ENCODE results near the gene HIPK2. TPM values are rescaled to one million over a fixed set of nuclear protein-coding genes. Genes with fewer than 3 reads are reported as not detected.

HIPK2 gene
- total and polyA plus RNA-seq, 10 of the 15 experiments (the other 5 are each of a cell fraction or from before 2014, with no cell fraction given), result 1.7 to 39.0 (median 9.4) TPM

GRCh38 chr7:139567647-139568345, 210.0 kb downstream of the HIPK2 start:
- Histone ChIP-seq H2AFZ (ENCODE audit: control insufficient read depth, low read depth, low read length) (no peak overlapping the region), H3K4me3 (no peak overlapping the region), H3K9me3 (replicated peaks; ENCODE audit: control insufficient read depth, insufficient read depth, low read length) (no peaks in the 10 kb centered on the region), H4K20me1 (ENCODE audit: control insufficient read depth, insufficient read depth) (no peaks in the 10 kb centered on the region), H3K27ac (ENCODE audit: control insufficient read depth, insufficient read depth) (no peak overlapping the region), H3K9ac (ENCODE audit: control insufficient read depth, insufficient read depth, low read length) (no peak overlapping the region), H3K4me2 (ENCODE audit: control insufficient read depth, insufficient read depth) (no peak overlapping the region), H3K4me1 (ENCODE audit: control insufficient read depth, insufficient read depth, low read length) (no peaks in the 10 kb centered on the region), H3K27me3 (replicated peaks in 1 of 2; ENCODE audit: control insufficient read depth in 2 of 2, insufficient read depth in 2 of 2, low read length in 1 of 2) (no peaks in the 10 kb centered on the region), H3K36me3 (ENCODE audit: control insufficient read depth in 2 of 2, insufficient read depth in 2 of 2, low read length in 1 of 2) (no peaks in the 10 kb centered on the region; a peak in 2 of 4 replicates), H3K79me2 (ENCODE audit: control insufficient read depth, insufficient read depth, low read length) (no peaks in the 10 kb centered on the region)
- POLR2A ChIA-PET, result no interaction called here
- TF ChIP-seq IKZF2 (IDR thresholded peaks at IDR 0.05) (no peak), NR2C2 (IDR thresholded peaks at IDR 0.05; ENCODE audit: borderline replicate concordance, control insufficient read depth, insufficient read length, low read depth) (no peak), ELK1 (IDR thresholded peaks at IDR 0.05; ENCODE audit: low read depth, low read length) (no peak), CBX3 (IDR thresholded peaks at IDR 0.05; ENCODE audit: borderline replicate concordance, low read depth) (no peak), FOXK2 (IDR thresholded peaks at IDR 0.05) (no peak), CREB1 (IDR thresholded peaks at IDR 0.05; ENCODE audit: low read depth) (no peak), SPI1 (IDR thresholded peaks at IDR 0.05; ENCODE audit: borderline replicate concordance, insufficient read depth, low read depth, low read length) (no peak), LARP7 (IDR thresholded peaks at IDR 0.05) (no peak), SMC3 (IDR thresholded peaks at IDR 0.05; ENCODE audit: borderline replicate concordance, low read length) (no peak), TCF7 (IDR thresholded peaks at IDR 0.05; ENCODE audit: borderline replicate concordance) (no peak), SMARCA5 (IDR thresholded peaks at IDR 0.05) (no peak), NRF1 (conservative IDR thresholded peaks at IDR 0.05; ENCODE audit: low read depth, low read length) (no peak), STAT3 (IDR thresholded peaks at IDR 0.05; ENCODE audit: low read depth, low read length) (no peak), EGR1 (IDR thresholded peaks at IDR 0.05; ENCODE audit: borderline replicate concordance in 1 of 2, low read depth in 2 of 2, low read length in 2 of 2) (no peak), SMAD1 (IDR thresholded peaks at IDR 0.05; ENCODE audit: low read depth, partially characterized antibody) (no peak), BCL3 (IDR thresholded peaks at IDR 0.05; ENCODE audit: borderline replicate concordance, insufficient read depth, low read depth, low read length, poor library complexity, severe bottlenecking) (no peak)
- in situ Hi-C loops (cut with MboI) (no loop called here), intact Hi-C loops (cut with micrococcal nuclease; ENCODE audit: unreplicated experiment) (no loop called here)
- BruUV-seq (replicated peaks), result TSS peak; percentile 25
- FAIRE-seq, result no peak
- CTCF ChIA-PET, result no interaction called here
- RAD21 ChIA-PET (ENCODE audit: unreplicated experiment), result no interaction called here
- 89% methylated on average over 14 of the region's 14 CpGs for WGBS (ENCODE audit: insufficient coverage, insufficient replicate concordance, low lambda C conversion rate, missing lambda C conversion rate)
- DNase-seq (ENCODE audit: low read depth, low spot score), result no peak
- no peak for ATAC-seq
- SMC1A ChIA-PET (ENCODE audit: uncharacterized antibody, unreplicated experiment), result no interaction called here

Measured in GM12878 (cell line).